HG03469 (cell line): ENCODE results near the gene PALLD.

Experiments
- ATAC-seq: cut with Tn5 transposase; IDR thresholded peaks from one replicate; pipeline ENCODE4 v1.9.1; 2021; ENCODE audit warnings: mild to moderate bottlenecking, moderate library complexity, moderate number of reproducible peaks; ENCODE audit not compliant: unreplicated experiment

Gene PALLD

GRCh38 chr4:168587411-168588125 lies 90.7 kb downstream of the PALLD start:
- no peak for ATAC-seq

- ATAC-seq: no peak
These were observed 92.2 kb downstream of the PALLD start for GRCh38 chr4:168588916-168589531.

- ATAC-seq: no peak
These were observed 95.8 kb downstream of the PALLD start for GRCh38 chr4:168592676-168593075.

GRCh38 chr4:168593399-168593798 lies 96.5 kb downstream of the PALLD start:
- ATAC-seq: no peak

GRCh38 chr4:168594121-168594520 lies 97.3 kb downstream of the PALLD start:
- ATAC-seq: no peak

DNA sequence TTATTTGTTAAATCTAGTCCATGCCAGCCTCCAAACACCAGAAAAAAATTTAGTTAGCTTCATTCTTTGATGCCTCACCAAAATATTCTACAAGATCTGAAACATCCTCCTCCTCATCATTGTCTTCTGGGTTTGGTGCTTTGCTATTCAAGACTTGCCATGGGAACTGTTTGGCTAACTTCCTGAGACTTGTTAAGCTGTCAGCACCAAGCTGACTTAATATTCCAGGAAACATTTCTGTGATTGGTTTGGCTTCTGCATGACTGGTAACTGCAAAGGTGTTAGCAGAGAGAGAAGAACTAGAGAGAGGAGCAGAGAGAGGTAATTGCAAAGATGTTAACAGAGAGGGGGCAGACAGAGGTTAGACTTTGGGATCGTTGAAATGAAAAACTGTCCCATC lies 101.3 kb downstream of the PALLD start:
- ATAC-seq: no peak

- ATAC-seq: no peak
These were observed 104.1 kb downstream of the PALLD start for GRCh38 chr4:168600796-168601583.

DNA sequence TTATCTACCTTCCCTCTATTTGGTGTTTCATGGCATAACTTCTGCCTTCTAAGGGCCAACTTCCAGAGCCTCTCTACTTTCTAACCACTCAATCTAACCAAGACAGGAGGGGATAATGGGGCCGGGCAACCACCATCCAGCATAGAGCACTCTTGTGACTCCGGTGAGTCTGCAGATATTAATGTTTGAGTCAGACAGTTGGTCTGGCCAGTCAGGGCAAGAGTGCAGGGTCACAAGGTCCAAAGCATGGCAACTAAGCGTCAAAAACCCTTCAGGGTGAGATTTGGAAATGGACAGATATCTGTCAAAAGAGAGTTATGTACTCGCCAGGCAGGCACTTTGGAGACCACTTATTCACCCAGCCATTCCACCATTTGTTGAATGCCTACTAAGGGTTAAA lies 105.0 kb downstream of the PALLD start:
- no peak for ATAC-seq

DNA sequence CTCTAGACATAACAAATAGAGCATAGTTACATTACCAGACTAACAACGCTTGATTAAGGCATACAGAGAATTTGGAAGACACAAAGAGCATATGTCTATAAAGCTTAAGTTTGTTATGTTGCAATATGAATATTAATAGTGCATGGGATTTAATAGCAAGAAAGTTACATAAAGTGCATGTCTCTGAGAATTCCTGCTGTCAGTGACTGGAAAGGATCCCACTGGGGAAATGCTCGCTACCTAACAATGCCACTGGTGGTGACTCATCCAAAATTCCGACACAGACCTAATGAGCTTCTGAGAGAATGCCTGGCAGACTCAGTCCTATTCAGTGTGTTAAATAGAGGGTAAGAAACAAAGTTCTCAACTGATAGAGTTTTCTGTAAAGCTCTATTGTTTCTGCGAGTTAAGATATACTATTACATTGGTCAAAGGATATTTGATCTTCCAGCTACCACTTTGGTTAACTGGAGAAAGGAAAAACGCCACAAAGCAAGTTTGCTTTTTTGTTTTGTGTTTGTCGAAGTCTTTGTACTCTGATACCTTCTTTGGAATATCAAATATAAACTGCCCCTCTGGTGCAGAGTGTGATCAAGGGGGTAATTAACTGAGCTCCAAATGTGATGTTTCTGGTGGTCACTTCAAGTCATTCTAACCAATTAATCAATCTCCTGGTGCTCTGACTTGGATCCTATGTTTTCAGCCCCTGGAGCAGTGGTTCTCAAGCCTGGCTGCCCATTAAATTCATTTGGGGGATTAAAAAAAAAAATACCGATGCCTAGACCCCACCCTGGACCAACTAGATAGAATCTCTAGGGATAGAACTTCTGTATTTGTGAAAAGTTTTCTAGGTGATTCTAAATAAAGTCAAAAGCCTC lies 107.9 kb downstream of the PALLD start:
- no peak for ATAC-seq

- no peak for ATAC-seq
These were observed 108.6 kb downstream of the PALLD start for GRCh38 chr4:168605411-168605810.

- no peak for ATAC-seq
These were observed 110.4 kb downstream of the PALLD start for GRCh38 chr4:168607215-168607614.

DNA sequence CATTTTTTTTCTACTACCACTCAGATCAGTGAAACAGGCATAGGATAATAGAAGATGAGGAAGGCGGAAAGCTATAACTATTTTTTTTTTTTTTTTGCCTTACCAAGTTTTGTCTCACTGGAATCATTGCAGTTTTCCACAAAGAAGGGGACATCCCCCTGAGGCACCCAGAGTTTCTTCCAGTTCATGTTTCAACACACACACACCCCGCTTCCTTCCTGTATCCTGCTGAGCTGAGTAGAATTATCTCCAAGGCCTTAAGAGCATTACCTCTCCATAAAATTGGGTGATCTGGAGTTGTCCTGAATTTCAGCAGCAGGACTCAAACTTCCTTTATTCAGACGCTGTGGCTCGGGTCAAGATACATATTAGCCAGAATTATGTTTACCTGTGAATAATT lies 111.9 kb downstream of the PALLD start:
- ATAC-seq: no peak

GRCh38 chr4:168609369-168609768 lies 112.5 kb downstream of the PALLD start:
- no peak for ATAC-seq

DNA sequence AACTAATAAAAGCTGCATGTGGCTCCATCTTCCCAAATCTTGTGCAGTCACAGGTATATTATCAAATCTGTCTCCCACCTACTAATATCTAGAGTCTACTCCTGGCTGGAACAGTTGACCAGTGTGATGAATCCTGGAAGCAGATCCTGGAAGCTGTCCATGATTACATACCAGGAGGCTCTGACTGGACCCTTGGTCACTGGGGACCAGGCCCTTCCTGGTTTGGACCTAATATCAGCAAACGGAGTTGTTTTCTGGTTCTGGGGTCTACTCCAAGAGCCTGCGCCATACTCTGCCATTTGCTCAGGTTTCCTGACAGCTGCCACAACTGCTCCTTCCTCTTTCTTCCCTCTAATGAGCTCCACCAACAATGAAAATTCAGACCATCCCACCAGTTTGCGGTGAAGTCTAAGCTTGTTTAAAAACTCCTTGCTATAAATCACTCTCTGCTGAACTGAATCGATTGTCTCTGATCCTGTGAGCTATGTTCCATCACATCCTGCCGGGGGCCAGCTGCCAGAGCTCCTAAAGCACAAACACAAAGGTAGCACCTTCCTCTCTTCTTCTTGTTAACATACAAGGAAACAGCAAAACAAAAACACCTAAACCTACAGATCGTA lies 114.2 kb downstream of the PALLD start:
- ATAC-seq: no peak

GRCh38 chr4:168612450-168613135 lies 115.7 kb downstream of the PALLD start:
- no peak for ATAC-seq

DNA sequence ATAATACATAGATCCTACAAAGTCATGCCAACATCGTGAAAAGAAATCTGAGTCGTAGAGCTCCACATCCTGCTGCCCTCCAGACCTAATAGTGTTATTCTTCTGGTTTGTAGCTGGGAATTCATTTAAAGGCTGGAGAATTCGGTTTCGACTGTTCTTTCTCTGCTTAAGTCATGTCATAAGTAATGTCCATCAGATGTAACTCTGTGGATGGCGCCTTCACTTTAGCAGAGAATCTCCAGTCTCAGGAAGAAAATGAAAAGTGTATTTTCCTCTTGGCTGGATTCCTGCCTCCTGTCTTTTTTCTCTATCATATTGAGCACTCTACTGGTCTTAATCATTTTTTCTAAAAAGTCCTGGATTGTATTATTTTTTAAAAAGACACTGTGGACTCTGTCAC lies 117.0 kb downstream of the PALLD start:
- no peak for ATAC-seq

- no peak for ATAC-seq
These were observed 117.6 kb downstream of the PALLD start for GRCh38 chr4:168614281-168615057.

- no peak for ATAC-seq
These were observed 118.6 kb downstream of the PALLD start for GRCh38 chr4:168615294-168616065.
